ENCODE results near the gene ATG7.

GRCh38 chr3:11230832-11231231, 41.4 kb upstream of the ATG7 start:
- TF ChIP-seq, protein P1, sequence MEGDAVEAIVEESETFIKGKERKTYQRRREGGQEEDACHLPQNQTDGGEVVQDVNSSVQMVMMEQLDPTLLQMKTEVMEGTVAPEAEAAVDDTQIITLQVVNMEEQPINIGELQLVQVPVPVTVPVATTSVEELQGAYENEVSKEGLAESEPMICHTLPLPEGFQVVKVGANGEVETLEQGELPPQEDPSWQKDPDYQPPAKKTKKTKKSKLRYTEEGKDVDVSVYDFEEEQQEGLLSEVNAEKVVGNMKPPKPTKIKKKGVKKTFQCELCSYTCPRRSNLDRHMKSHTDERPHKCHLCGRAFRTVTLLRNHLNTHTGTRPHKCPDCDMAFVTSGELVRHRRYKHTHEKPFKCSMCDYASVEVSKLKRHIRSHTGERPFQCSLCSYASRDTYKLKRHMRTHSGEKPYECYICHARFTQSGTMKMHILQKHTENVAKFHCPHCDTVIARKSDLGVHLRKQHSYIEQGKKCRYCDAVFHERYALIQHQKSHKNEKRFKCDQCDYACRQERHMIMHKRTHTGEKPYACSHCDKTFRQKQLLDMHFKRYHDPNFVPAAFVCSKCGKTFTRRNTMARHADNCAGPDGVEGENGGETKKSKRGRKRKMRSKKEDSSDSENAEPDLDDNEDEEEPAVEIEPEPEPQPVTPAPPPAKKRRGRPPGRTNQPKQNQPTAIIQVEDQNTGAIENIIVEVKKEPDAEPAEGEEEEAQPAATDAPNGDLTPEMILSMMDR (optimal IDR thresholded peaks at IDR 0.05 in 1 of 3, IDR thresholded peaks at IDR 0.05 in 1 of 3, conservative IDR thresholded peaks at IDR 0.05 in 1 of 3; ENCODE audit: extremely low read depth in 1 of 3, insufficient read depth in 2 of 3, low read length in 3 of 3), result no peak
- no peak for TF ChIP-seq EZH2 (IDR thresholded peaks at IDR 0.05; ENCODE audit: low read length)

All from keratinocyte (primary cell).